IMR-90 (cell line): ENCODE data around the gene MAPK9. TPM values are rescaled to one million over a fixed set of nuclear protein-coding genes. Genes with fewer than 3 reads are reported as not detected.

Experiments
- ATAC-seq: fragments of 200-7000 bp; cut with Tn5 transposase; 2 replicates; pipeline ENCODE4 v1.9.1; 2020; ENCODE audit warnings: low read depth, mild to moderate bottlenecking, moderate library complexity
- BruUV-seq: library from RNA; stranded (reverse); fragments of 400-500 nt; replicated peaks from 2 replicates; lab custom pipeline; 2021; lab: Mats Ljungman, UMichigan
- CTCF ChIA-PET: fragments of 300-600 bp; formaldehyde crosslinking; extraction: SDS; loops from one replicate; lab custom pipeline; 2021; ENCODE audit warnings: antibody characterized with exemption; lab: Yijun Ruan, JAX
- POLR2A ChIA-PET: fragments of 300-600 bp; sonication (Branson Sonifier 250); formaldehyde crosslinking; loops from one replicate; lab custom pipeline; 2022; ENCODE audit warnings: antibody characterized with exemption; ENCODE audit not compliant: unreplicated experiment; lab: Charles Lee
- DNase-seq: peaks from one replicate; pipeline ENCODE4 v3.0.0; 2013
- H2AFZ ChIP-seq: replicated peaks from 2 replicates; pipeline ENCODE3; 2013; ENCODE audit warnings: low read length, mild to moderate bottlenecking; ENCODE audit not compliant: poor library complexity
- H2AK5ac ChIP-seq: 2 replicates; pipeline ENCODE4 v1.6.1; 2013; ENCODE audit warnings: low read depth, low read length, inconsistent platforms
- H2AK9ac ChIP-seq: replicated peaks from 2 replicates; pipeline ENCODE3; 2013; ENCODE audit warnings: mild to moderate bottlenecking, low read depth, low read length, moderate library complexity; ENCODE audit not compliant: poor library complexity
- H2BK120ac ChIP-seq: 2 replicates; pipeline ENCODE4 v1.6.1; 2013; ENCODE audit warnings: low read depth, low read length, inconsistent platforms
- H2BK15ac ChIP-seq: 3 replicates; pipeline ENCODE4 v1.6.1; 2013; ENCODE audit warnings: low read depth, low read length, inconsistent platforms
- H2BK20ac ChIP-seq: 2 replicates; pipeline ENCODE4 v1.6.1; 2013; ENCODE audit warnings: low read depth, mild to moderate bottlenecking, inconsistent platforms, low read length, moderate library complexity
- H2BK5ac ChIP-seq: 2 replicates; pipeline ENCODE4 v1.6.1; 2013; ENCODE audit warnings: mild to moderate bottlenecking, low read depth, low read length, inconsistent platforms; ENCODE audit not compliant: poor library complexity, severe bottlenecking
- H3K14ac ChIP-seq: replicated peaks from 2 replicates; pipeline ENCODE4 v1.6.1; 2013; ENCODE audit warnings: low read depth, low read length, inconsistent platforms
- H3K18ac ChIP-seq: 2 replicates; pipeline ENCODE4 v1.6.1; 2013; ENCODE audit warnings: low read depth, low read length, control low read depth
- H3K23ac ChIP-seq: 2 replicates; pipeline ENCODE4 v1.6.1; 2013; ENCODE audit warnings: low read depth, low read length, inconsistent platforms
- H3K27ac ChIP-seq: 2 replicates; pipeline ENCODE4 v1.5.1; 2013; ENCODE audit warnings: mild to moderate bottlenecking, control low read depth, low read length; ENCODE audit not compliant: insufficient read depth
- H3K27me3 ChIP-seq: 2 replicates; pipeline ENCODE4 v1.6.1; 2013; ENCODE audit warnings: low read length; ENCODE audit not compliant: control insufficient read depth, insufficient read depth
- H3K36me3 ChIP-seq: 2 replicates; pipeline ENCODE4 v1.6.1; 2013; ENCODE audit warnings: low read length, mixed read lengths; ENCODE audit not compliant: control insufficient read depth, insufficient read depth
- H3K4ac ChIP-seq: 2 replicates; pipeline ENCODE4 v1.6.1; 2013; ENCODE audit warnings: low read depth, low read length, inconsistent platforms
- H3K4me1 ChIP-seq: 2 replicates; pipeline ENCODE4 v1.6.1; 2013; ENCODE audit warnings: low read length, mixed read lengths; ENCODE audit not compliant: control insufficient read depth, insufficient read depth
- H3K4me2 ChIP-seq: 2 replicates; pipeline ENCODE4 v1.6.1; 2013; ENCODE audit warnings: low read depth, mild to moderate bottlenecking, control low read depth, low read length, moderate library complexity
- H3K4me3 ChIP-seq: 2 replicates; pipeline ENCODE4 v1.5.1; 2013; ENCODE audit warnings: low read depth, mild to moderate bottlenecking, control low read depth, low read length, moderate library complexity; ENCODE audit not compliant: insufficient read depth
- H3K56ac ChIP-seq: 2 replicates; pipeline ENCODE4 v1.6.1; 2013; ENCODE audit warnings: low read length, inconsistent platforms; ENCODE audit not compliant: insufficient read depth; ENCODE audit errors: extremely low read depth
- H3K79me1 ChIP-seq, 2 experiments: 2 replicates each; pipeline ENCODE4 v1.6.1; 2013; ENCODE audit warnings: low read length in 2 of 2, inconsistent platforms in 1 of 2, low read depth in 1 of 2
- H3K9ac ChIP-seq: 2 replicates; pipeline ENCODE4 v1.6.1; 2013; ENCODE audit warnings: low read depth, low read length, control low read depth
- H3K9me1 ChIP-seq: 2 replicates; pipeline ENCODE4 v1.6.1; 2013; ENCODE audit warnings: low read length, inconsistent platforms; ENCODE audit not compliant: insufficient read depth
- H3K9me3 ChIP-seq: 2 replicates; pipeline ENCODE4 v1.6.1; 2013; ENCODE audit warnings: low read length; ENCODE audit not compliant: control insufficient read depth, insufficient read depth
- H4K20me1 ChIP-seq: 2 replicates; pipeline ENCODE4 v1.6.1; 2013; ENCODE audit warnings: low read length, inconsistent platforms; ENCODE audit not compliant: insufficient read depth
- H4K5ac ChIP-seq: 2 replicates; pipeline ENCODE4 v1.6.1; 2013; ENCODE audit warnings: mild to moderate bottlenecking, low read depth, low read length, control low read depth
- H4K8ac ChIP-seq, 2 experiments: 2 replicates each; pipeline ENCODE4 v1.6.1; 2013; ENCODE audit warnings: low read depth in 2 of 2, low read length in 2 of 2, control low read depth in 1 of 2, inconsistent platforms in 1 of 2
- H4K91ac ChIP-seq: 2 replicates; pipeline ENCODE4 v1.6.1; 2013; ENCODE audit warnings: low read depth, low read length, inconsistent platforms; ENCODE audit not compliant: insufficient read depth
- BHLHE40 ChIP-seq: fragments of 150-350 bp; IDR thresholded peaks from 2 replicates; pipeline ENCODE4 v1.6.1; 2016; ENCODE audit warnings: mild to moderate bottlenecking, low read depth, low read length
- CHD1 ChIP-seq: IDR thresholded peaks from 2 replicates; pipeline ENCODE4 v1.6.1; 2012; ENCODE audit warnings: low read depth, low read length, improper control_type of control experiment
- FOS ChIP-seq: fragments of 150-350 bp; IDR thresholded peaks from 2 replicates; pipeline ENCODE4 v1.6.1; 2016; ENCODE audit warnings: low read depth, low read length
- MAZ ChIP-seq: IDR thresholded peaks from 2 replicates; pipeline ENCODE4 v1.6.1; 2012; ENCODE audit warnings: low read depth, mild to moderate bottlenecking, low read length, improper control_type of control experiment, moderate library complexity, borderline replicate concordance
- MXI1 ChIP-seq: IDR thresholded peaks from 2 replicates; pipeline ENCODE4 v1.6.1; 2012; ENCODE audit warnings: low read depth, mild to moderate bottlenecking, low read length, moderate library complexity, borderline replicate concordance
- POLR2A ChIP-seq: IDR thresholded peaks from 2 replicates; pipeline ENCODE4 v1.6.1; 2012; ENCODE audit warnings: mild to moderate bottlenecking, low read depth, low read length
- RAD21 ChIP-seq: IDR thresholded peaks from 2 replicates; pipeline ENCODE4 v1.6.1; 2012; ENCODE audit warnings: low read length, improper control_type of control experiment
- RFX5 ChIP-seq: IDR thresholded peaks from 2 replicates; pipeline ENCODE4 v1.8.0; 2012; ENCODE audit warnings: low read depth, mild to moderate bottlenecking, low read length, moderate library complexity
- SMC3 ChIP-seq: fragments of 150-350 bp; IDR thresholded peaks from 2 replicates; pipeline ENCODE4 v1.6.1; 2016; ENCODE audit warnings: low read depth, mild to moderate bottlenecking, antibody characterized with exemption, low read length, moderate library complexity
- WGBS, 2 experiments: methylation state at CpG; one replicate each; pipeline versions ENCODE4 v1.1.5 to v1.1.7; 2013; ENCODE audit warnings: missing lambda C conversion rate in 2 of 2; ENCODE audit not compliant: insufficient read length in 1 of 2; ENCODE audit errors: extremely low coverage in 2 of 2; 5-methylcytosine and 5-hydroxymethylcytosine counted together
- dilution Hi-C: fragments of 300-500 bp; cut with HindIII; formaldehyde crosslinking; loops from one replicate; pipeline ENCODE4 v1.14.3; 2018; ENCODE audit warnings: low sequenced_read_pairs; ENCODE audit not compliant: unreplicated experiment
- in situ Hi-C: fragments of 300-500 bp; cut with MboI; formaldehyde crosslinking; loops from 3 replicates; pipeline ENCODE4 v1.14.3; 2019; ENCODE audit warnings: low sequenced_read_pairs, inconsistent platforms, mixed read lengths
- intact Hi-C: fragments of 100-400 bp; cut with micrococcal nuclease; formaldehyde crosslinking; loops from 2 replicates; pipeline ENCODE4 v1.10.0; 2022
- polyA plus RNA-seq, 3 experiments: library from polyadenylated mRNA; depleted of rRNA; stranded (reverse); fragments of >200 nt; gene quantifications; 2 replicates each; pipeline ENCODE4 v1.2.3, GENCODE V29; 2012; ENCODE audit warnings: low replicate concordance in 1 of 3
- total RNA-seq: library from RNA; depleted of rRNA; stranded (reverse); fragments of >200 nt; gene quantifications from 2 replicates; pipeline ENCODE4 v1.2.3, GENCODE V29; 2012

MAPK9 gene
- total and polyA plus RNA-seq, 2 of the 4 experiments (the other 2 are of a cell fraction) = 22.9 to 23.3 TPM

DNA sequence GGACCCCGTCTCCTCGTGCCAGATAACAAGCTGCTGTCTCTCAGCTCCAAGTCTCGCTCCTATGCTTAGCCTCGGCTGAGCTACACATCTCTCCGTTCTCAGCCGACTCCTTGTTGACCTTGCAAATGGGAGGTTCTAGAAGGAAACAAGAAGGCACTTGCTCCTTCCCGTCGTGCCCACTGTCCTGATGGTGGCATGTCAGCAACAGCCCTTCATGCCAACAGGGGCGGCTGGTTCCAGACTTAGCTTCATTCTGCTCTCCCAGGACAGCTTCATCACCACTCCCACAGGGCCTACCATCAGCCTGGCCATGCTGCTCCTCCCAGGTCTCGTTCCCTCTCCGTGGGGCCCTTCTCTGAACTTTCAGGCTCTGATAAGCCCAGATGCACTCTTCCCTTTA lies 69.8 kb downstream of the MAPK9 start:
- Histone ChIP-seq H3K36me3 (no peaks in the 10 kb centered on the region), H3K9me3 (peaks cover 23% of the 10 kb centered on the region), H2AK5ac (no peak overlapping the region), H4K8ac (no peak overlapping the region), H4K91ac (no peak overlapping the region), H2BK120ac (no peak overlapping the region), H3K4ac (no peak overlapping the region), H3K4me2 (no peak overlapping the region), H2AFZ (no peak overlapping the region), H3K27me3 (no peaks in the 10 kb centered on the region), H2BK15ac (no peak overlapping the region), H2BK20ac (no peak overlapping the region), H3K27ac (no peak overlapping the region), H3K18ac (no peak overlapping the region), H3K9me1 (no peaks in the 10 kb centered on the region), H3K23ac (no peak overlapping the region), H3K9ac (no peak overlapping the region), H3K14ac (no peak overlapping the region), H4K5ac (no peak overlapping the region), H3K79me1 (no peaks in the 10 kb centered on the region), H2AK9ac (no peak overlapping the region), H3K56ac (no peak overlapping the region), H4K20me1 (no peaks in the 10 kb centered on the region), H2BK5ac (no peak overlapping the region), H3K4me1 (no peaks in the 10 kb centered on the region), H3K4me3 (no peak overlapping the region)
- intact Hi-C loops = no loop called here
- dilution Hi-C loops = no loop called here
- no peak for DNase-seq
- POLR2A ChIA-PET = no interaction called here
- in situ Hi-C loops = no loop called here
- 87% methylated on average over 6 of the region's 11 CpGs; no CpG with 5 or more reads in 1 of the 2 experiments for WGBS, 2 experiments
- ATAC-seq = no peak
- TF ChIP-seq SMC3 = no peak
- TF ChIP-seq FOS = no peak
- no peak for TF ChIP-seq MXI1
- TF ChIP-seq CHD1 = no peak
- TF ChIP-seq BHLHE40 = no peak
- no peak for TF ChIP-seq RFX5
- TF ChIP-seq POLR2A = no peak
- TF ChIP-seq RAD21 = no peak
- no peak for TF ChIP-seq MAZ
- BruUV-seq = no TSS peak
- CTCF ChIA-PET = interaction anchor here (0.6 kb wide), 1 partner anchor 606 kb away, joined by 3 read pairs; no protein-coding TSS in a partner anchor
